Hypothalamus (tissue), 51 donors: Measurements from ENCODE around the gene PDE11A.
"Not testable (repeated sequence)": the region's sequence is repeated elsewhere in the genome, so short reads cannot be mapped to it uniquely, and the experiment has no call there.

Experiments
- DNase-seq, 51 donors: peaks; one replicate each; lab custom pipeline; 2025; lab: John Stamatoyannopoulos, UW

The PDE11A gene

DNA sequence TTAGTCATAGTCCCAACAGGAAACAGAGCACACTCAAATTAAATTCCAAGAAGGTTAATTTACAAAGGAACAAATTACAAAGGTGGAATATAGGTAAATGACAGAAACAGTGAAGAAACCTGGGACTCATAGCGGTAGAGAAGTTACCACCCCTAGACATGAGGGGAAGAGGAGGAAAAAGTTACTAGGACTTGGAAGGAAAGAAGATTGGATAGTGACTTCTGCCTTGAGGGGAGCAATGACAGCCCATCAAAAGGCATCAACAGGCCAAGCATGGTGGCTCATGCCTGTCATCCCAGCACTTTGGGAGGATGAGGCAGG is 2.4 kb upstream of the PDE11A start:
- DNase-seq, result no peak

DNA sequence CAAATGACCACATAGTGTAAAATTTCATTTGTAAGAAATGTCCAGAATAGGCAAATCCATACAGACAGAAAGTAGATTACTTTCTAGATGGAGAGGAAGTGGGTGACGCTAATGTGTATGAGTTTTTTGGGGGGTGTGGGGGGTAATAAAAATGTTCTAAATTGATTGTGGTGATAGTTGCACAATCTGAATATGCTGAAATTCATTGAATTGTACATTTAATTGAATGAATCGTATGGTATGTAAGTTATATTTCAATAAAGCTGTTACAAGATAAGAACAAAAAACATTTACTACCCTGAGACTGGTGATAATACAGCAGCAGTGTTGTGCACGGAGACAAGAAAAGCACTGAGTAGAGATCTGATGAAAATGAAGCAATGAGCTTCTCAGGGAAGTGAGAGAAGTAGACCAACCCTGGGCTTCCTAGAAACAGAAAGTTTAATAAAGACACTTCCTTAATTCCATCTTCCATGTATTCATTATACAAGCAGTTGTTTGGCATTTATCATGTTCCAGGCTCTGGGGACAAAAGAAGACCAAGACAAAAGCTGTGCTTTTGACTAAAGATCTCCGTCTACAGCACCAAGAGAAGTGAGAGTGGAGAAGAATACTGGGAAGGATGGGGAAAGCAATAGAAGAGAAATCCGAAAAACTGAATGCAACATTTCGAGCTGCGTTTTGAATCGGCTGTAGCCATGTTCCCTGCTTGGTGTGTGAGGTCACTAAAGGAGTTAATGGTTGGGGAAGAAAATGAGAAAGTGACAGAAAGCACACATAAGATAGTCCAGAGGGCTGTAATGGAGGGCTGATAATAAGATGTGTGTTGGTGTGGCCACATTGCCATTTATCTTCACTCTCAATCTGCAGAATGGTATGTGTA is 1.8 kb upstream of the PDE11A start:
- no peak for DNase-seq

DNA sequence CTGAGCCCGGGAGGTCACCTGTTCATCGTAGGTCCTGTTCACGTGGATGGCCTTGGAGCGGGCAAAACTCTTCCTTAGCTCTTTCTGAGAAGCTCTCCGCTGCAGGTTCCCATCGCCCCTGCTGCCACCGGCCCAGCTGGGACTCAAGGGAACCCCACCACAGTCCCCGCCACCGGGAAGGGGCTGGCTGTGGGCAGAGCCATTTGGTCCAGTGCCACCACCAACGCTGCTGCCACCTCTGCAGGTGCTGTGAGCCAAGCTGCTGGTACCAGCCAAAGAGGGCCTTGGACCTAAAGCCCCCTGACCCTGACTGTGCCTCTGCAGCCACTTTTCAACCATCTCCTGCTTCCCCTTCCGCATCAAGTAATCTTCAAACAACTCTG is 586 bp downstream of the PDE11A start:
- DNase-seq, result no peak

DNA sequence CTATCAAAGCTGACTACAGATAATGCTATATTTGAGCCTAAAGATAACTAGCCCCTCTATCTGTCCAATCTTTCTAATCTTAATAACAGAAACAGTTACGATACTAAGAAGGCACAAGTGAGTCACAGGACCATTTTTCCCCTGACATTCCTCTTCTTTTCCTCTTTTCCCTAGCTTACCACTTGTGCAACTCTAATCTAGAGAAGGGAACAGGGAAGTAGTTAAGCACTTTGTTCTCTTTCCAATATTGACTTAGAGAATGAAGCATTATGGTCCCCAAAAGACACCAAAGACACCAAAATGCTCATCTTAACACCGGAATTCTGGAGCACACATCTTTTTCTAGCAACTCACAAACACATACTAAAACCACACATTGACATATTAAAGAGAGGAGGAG is 1.8 kb downstream of the PDE11A start:
- no peak for DNase-seq

DNA sequence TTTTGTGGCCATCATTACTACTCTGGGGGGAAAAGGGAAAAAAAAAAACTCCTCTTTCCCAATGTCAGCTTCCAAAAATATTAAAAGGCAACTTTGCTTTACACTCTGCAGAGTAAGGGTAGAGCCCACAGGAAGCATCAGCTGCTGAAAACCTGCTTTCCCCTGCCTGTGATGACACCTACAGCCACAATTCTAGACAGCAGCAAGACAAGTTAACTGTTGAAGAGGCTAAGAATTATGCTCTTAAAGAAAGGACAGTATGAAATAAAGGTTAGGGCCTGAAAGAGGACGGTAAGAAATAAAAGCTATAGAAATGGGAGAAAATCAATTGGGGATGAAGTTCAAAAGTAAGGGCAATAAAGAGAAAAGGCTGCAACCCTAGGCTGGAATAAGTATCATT is 3.0 kb downstream of the PDE11A start:
- no peak for DNase-seq

DNA sequence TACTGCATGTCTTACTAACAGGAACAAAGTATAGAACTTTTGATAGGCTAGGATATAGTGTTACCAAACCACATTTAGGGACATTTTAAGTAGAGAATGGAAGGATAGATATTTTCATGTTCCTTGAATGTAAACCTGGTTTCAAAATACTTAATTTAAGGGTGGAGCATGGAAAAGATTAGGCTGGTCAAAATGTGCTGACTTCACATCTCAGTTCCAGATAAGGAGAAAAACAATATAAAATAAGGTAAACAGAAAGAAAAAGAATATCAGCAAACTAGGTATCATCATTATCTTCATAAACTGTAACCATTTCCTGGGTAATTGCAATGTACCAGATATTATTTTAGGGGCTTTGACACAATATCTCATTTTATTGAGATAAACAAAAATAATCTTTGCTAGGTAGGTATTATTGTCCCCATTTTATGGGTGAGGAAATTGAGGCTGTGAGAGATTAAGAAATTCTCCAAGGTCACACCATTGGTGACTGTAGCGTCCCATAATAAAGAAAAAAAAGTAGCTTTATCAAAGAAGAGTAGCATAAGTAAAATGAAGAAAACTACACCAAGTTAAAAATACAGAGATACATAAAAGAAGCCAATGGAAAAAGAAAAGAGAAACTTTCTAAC is 3.6 kb downstream of the PDE11A start:
- no peak for DNase-seq

DNA sequence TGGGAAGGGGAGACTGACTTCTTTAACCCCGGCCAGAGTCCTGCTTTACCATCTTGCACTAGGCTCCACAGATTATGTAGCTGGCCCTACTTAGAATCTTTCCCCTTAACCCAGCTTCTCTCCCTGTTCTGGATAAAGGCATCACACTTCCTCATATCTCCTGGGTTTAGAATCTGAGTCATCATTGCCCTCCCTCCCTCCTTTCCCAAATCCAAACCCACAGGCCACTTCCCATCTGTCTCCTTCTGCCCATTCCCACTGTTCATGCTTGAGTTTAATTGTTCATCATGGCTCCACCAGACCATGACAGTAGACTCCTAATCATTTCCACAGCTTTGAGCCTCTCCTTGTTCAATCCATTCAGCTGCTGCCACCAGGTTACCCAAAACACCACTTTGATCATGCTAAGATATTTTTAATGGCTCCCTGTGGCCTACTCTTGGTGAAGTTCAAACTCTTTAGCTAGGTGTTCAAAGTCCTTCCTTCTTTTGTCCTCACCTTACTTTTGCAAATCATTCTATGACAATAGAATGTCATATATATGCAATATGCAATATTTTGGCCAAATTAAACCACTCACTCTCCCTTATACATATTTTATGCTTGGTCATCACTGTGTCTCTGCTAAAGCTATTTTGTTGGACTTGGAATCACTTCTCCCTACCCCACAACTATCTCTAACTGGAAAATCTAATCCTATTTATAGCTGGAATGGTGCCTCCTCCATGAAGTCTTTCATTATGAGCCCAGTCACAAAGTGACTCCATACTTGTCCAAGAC is 5.5 kb downstream of the PDE11A start:
- DNase-seq, result no peak

DNA sequence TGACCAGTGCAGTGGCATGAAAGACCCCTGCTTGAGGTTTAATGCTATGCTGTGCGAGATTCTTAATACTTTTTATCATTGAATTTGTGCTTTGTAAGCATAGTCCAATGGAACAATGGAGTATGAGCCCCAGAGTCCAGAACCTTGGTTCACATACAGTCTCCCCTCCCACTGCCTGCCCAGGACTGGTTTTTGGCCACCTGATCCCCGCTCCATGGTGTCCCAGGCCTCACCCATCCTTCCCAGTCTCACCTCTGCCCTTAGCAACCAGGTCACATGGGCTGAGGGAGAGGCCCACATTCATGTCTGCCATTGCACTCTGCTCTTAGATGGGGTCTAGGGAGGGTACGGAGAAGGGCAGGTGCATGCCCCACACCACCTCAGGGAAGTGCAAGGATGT is 6.3 kb downstream of the PDE11A start:
- no peak for DNase-seq

DNA sequence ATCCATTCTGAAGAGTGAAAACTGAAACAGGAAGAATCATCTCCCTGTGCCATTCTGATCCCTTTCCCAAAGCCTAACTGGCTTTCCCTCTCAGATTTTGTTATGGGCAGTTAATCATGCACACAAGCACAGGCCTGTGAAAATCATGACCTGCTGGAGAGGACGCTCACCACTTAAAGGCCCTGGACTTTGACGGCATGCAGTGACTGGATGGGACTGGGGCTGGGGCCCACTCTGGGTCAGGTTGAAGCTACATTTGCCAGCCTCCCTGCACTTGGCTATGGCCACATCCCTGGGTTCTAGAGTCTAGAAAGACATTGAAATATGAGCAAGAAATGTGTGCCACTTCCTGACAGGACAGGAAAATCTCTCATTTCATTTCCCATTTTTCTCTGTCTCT is 12.9 kb downstream of the PDE11A start:
- no peak for DNase-seq

DNA sequence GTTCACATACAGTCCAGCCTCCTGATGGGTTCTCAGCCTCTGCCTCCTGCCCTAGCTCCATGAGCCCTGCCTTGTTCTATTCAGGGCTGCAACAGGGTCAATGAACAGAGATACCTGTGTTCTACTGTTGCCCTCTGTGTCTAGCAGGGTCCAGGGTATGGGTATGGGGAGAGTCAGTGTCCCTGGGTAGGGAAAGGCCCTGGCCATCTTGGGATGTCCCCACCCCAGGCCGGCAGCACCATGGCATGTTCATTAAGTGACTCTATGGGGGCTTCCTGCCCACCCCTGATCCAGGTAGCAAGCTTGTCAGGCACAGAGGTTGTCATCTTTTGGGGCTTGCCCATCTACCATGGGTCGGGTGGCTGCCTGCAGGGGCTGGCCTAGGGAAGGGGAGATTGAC is 13.5 kb downstream of the PDE11A start:
- DNase-seq, result no peak

DNA sequence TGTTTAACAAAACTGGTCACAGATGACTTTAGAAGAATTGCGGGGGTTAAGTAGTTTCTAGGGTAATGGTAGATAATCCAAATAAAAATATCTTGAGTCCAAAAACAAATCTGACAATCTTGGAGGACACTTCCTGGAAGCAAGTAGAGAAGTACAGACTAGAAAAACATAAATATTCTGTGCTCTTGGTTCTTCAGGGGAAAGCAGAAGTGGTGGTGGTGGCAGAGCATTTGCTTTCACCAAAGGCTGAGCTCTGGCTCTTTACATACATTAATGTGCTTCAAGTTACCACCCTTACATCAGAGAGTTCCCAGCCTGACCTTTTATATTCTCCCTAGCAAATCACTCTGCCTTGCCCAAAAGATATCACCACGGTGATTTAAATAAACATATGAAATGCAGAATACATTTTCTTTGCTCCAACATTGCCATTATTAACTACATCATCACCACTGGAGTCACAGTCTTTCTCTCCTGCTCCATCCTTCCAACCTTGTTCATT is 15.3 kb downstream of the PDE11A start:
- no peak for DNase-seq

DNA sequence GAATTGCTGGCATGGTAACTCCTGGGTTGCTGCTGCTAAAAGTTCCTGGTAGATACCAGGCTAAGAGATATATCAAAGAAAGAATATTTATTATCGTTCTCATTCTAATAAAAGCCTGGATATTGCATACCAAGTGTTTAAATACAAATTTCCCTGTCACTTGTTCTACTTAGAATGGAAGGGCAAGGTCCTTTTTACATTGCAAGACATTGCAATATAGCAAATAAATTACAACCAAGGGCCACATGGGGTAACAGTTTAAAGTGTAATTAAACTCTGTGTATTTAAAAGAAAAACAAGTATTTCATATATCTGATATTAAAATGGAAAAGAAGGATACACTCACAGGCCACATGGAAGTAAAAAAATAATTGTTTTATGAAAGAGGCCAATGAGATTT is 16.2 kb downstream of the PDE11A start:
- DNase-seq, result no peak

DNA sequence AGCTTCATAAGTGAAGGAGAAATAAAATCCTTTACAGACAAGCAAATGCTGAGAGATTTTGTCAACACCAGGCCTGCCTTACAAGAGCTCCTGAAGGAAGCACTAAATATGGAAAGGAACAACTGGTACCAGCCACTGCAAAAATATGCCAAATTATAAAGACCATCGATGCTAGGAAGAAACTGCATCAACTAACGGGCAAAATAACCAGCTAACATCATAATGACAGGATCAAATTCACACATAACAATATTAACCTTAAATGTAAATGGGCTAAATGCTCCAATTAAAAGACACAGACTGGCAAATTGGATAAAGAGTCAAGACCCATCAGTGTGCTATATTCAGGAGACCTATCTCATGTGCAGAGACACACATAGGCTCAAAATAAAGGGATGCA is 21.3 kb downstream of the PDE11A start:
- DNase-seq, result not testable (repeated sequence)

DNA sequence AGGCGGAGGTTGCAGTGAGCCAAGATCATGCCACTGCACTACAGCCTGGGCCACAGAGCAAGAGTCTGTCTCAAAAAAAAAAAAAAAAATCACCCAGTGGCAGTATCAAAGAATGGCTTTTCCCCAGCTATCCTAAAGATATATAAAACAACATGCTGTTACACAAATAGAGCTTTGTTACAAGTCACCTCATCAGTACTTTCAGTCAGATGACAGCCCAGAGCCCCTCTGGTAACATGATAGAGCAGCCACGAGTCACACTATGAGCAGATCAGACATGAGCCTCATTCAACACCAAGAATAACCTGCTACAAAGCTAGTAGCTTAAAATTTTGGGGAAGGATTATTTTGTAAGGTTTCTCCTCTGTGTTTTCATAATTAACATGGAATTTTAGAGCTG is 25.2 kb downstream of the PDE11A start:
- DNase-seq, result no peak

DNA sequence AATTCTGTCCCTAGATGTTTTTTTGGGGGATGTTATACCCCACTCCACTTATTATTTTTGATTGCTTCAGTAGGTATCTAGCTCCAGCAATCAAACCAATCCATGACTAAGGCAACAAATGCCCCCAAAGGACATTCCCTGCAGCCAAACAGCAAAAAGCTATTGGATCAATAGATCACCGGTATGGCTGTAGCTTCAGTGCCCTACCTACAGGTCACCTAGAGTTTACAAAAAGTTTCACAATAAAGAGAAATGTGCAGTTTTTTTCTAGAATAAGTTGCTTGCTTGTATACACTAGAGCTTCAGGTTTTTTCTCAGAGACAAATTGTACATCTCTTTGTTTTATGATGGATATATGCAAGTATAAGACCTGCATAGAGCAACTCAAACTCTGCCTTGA is 27.7 kb downstream of the PDE11A start:
- no peak for DNase-seq

DNA sequence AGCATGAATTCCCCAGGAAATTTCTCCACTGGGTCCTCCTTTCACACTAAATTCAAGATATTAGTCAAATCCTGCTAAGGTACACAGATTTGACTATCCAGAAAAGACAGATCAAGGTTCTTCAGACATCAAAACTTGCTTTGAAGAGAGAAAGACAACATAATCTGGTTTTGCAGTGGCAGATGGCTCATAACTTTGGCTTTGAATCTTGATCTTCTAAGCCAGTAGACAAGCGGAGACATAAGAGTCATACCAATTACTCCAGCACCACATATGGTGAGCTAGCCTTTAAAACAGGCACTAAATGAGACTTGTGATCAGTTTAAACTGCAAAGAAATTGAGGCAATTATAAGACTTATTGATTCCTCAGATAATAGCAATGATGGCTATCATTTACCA is 29.3 kb downstream of the PDE11A start:
- DNase-seq, result no peak

DNA sequence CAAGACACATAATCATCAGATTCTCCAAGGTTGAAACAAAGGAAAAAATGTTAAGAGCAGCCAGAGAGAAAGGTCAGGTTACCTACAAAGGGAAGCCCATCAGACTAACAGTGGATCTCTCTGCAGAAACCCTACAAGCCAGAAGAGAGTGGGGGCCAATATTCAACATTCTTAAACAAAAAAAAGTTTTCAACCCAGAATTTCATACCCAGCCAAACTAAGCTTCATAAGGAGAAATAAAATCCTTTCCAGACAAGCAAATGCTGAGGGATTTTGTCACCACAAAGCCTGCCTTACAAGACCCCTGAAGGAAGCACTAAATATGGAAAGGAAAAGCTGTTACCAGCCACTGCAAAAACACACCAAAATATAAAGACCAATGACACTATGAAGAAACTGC is 39.0 kb downstream of the PDE11A start:
- DNase-seq, result not testable (repeated sequence)

DNA sequence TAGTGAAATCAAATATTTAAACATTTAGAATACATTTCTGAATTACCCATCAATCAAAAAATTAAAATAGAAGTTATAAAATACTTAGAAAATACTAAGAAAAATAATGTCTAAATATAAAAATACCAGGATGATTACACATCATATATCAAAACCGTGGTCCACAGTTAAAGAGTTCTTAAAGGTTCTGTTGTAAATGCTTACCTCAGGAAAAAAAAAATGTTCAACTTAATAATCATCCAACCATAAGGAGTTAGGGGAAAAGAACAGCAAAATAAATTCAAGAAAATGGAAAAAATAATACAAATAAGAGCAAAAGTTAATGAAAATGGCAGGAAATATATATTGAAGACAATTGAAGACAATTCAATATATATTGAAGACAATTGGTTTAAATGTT is 43.2 kb downstream of the PDE11A start:
- no peak for DNase-seq

DNA sequence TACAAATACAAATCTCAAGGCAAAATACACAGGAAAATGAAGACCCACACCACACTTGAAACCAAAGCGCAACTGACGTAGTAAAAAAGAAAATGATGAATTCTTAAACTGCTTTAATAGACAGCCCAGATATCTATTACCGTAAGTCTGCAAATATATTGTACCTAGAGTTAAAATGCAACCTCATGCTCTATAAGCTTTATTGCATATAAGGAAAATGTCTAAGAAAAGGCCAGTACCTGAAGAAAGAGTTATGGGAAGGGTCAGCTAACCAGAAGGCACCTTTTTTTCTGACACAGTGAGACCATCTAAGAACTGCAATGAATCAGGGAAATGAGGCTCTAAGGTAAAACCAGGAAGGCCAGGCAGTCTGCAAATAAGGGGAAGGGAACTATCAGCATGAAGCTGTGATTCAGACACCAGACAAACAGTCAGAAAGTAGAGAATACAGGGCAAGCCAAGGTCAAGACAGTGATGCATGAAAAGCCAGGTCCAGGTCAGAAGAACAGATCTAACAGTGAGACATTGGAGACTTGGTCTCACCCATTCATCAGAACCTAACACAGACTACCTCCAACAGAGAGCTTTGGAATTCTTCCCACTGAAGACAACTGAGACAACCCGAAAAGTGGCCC is 46.9 kb downstream of the PDE11A start:
- no peak for DNase-seq

DNA sequence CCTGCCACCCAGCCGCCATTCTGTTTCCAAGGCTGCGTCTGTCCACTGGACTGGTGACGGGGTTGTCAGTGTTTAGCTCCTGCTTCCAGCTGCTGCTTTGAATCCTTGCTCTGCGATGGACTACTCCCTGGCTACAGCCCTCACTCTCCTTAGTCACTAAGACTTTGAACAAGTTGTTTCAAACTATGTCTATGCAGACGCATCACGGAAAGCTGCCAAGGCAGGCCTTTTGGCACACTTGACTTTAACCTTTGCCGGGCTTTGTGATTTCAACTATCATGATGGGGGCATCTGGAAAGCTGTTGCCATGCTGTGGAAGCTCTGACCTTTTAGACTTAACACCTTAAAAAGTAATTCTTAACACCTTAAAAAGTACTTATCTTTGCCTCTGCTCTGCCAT is 54.4 kb downstream of the PDE11A start:
- no peak for DNase-seq

DNA sequence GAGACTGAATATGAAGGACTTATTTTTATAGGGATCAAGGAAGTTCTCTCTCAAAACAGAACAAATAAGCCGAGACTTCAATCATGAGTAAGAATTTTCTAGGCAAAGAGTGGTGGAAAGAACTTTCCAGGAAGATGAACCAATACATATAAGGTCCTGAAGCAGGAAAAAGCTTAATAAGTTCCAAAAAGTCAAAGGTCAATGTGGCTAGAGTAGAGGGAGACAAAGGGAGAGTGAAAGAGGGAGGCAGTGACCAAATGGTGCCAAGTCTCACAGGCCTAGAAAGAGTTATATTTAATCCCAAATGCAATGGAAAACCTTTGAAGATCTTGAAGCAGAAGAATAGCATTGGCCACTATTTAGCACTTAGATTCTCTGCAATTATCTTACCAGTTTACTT is 56.0 kb downstream of the PDE11A start:
- no peak for DNase-seq
